HepG2 (cell line): ENCODE measurements around the gene ALG14. TPM values are rescaled to one million over a fixed set of nuclear protein-coding genes. Genes with fewer than 3 reads are reported as not detected.
A peak's percentile ranks its signal among the peaks of the same experiment; 100 is the strongest.

ENCODE experiments used
- ARID4A ChIP-seq: sonication (generic); formaldehyde crosslinking; IDR thresholded peaks from 2 replicates; pipeline ENCODE4 v1.5.0; 2020; ENCODE audit warnings: mild to moderate bottlenecking, missing genetic modification reagents, borderline replicate concordance
- ARID5B ChIP-seq: IDR thresholded peaks from 2 replicates; pipeline ENCODE4 v1.4.0; 2020; ENCODE audit warnings: mild to moderate bottlenecking, missing genetic modification reagents
- BHLHE40 ChIP-seq: IDR thresholded peaks from 2 replicates; pipeline ENCODE4 v1.6.1; 2011; ENCODE audit warnings: low read length, improper control_type of control experiment
- CBFB ChIP-seq: sonication (generic); formaldehyde crosslinking; IDR thresholded peaks from 2 replicates; pipeline ENCODE4 v1.4.0; 2020; ENCODE audit warnings: missing genetic modification reagents
- E2F1 ChIP-seq: sonication (generic); formaldehyde crosslinking; IDR thresholded peaks from 2 replicates; pipeline ENCODE4 v1.5.0; 2020; ENCODE audit warnings: missing genetic modification reagents
- HBP1 ChIP-seq: IDR thresholded peaks from 2 replicates; pipeline ENCODE4 v1.6.1; 2016; ENCODE audit warnings: low read depth, control low read depth
- HNF4A ChIP-seq: sonication (generic); formaldehyde crosslinking; IDR thresholded peaks from 2 replicates; pipeline ENCODE4 v1.4.0; 2020; ENCODE audit warnings: missing genetic modification reagents
- HOXA3 ChIP-seq: sonication (generic); formaldehyde crosslinking; IDR thresholded peaks from 2 replicates; pipeline ENCODE4 v1.5.0; 2020; ENCODE audit warnings: missing genetic modification reagents
- KDM1A ChIP-seq: IDR thresholded peaks from 2 replicates; pipeline ENCODE4 v1.6.1; 2016; ENCODE audit warnings: missing compliant biosample characterization
- KDM3A ChIP-seq: IDR thresholded peaks from 2 replicates; pipeline ENCODE4 v1.6.1; 2018; ENCODE audit warnings: low read depth, missing compliant biosample characterization
- MBD4 ChIP-seq: IDR thresholded peaks from 2 replicates; pipeline ENCODE4 v1.6.1; 2012; ENCODE audit warnings: low read length, inconsistent platforms, borderline replicate concordance
- MIER3 ChIP-seq: IDR thresholded peaks from 2 replicates; pipeline ENCODE4 v1.6.1; 2016; ENCODE audit warnings: missing compliant biosample characterization, borderline replicate concordance
- MTERF4 ChIP-seq: sonication (generic); formaldehyde crosslinking; IDR thresholded peaks from 2 replicates; pipeline ENCODE4 v1.8.0; 2023; ENCODE audit warnings: mild to moderate bottlenecking, missing genetic modification reagents
- NR2F6 ChIP-seq, 2 experiments: IDR thresholded peaks; 2 replicates each; pipeline ENCODE4 v1.6.1; 2016; ENCODE audit warnings: antibody characterized with exemption in 1 of 2, mild to moderate bottlenecking in 1 of 2
- SYNCRIP ChIP-seq: fragments of 200-400 bp; formaldehyde crosslinking; IDR thresholded peaks from 2 replicates; pipeline ENCODE4 v1.6.1; 2018; ENCODE audit warnings: mild to moderate bottlenecking, low read depth, low read length; ENCODE audit not compliant: insufficient read depth
- ZFP41 ChIP-seq: sonication (generic); formaldehyde crosslinking; IDR thresholded peaks from 2 replicates; pipeline ENCODE4 v1.4.0; 2020; ENCODE audit warnings: mild to moderate bottlenecking, missing genetic modification reagents, borderline replicate concordance
- ZKSCAN1 ChIP-seq: fragments of 150-350 bp; IDR thresholded peaks from 2 replicates; pipeline ENCODE4 v1.6.1; 2014; ENCODE audit warnings: low read length
- ZNF264 ChIP-seq: sonication (generic); formaldehyde crosslinking; IDR thresholded peaks from 2 replicates; pipeline ENCODE4 v1.4.0; 2020; ENCODE audit warnings: missing genetic modification reagents
- ZNF883 ChIP-seq: sonication (generic); formaldehyde crosslinking; IDR thresholded peaks from 2 replicates; pipeline ENCODE4 v1.5.1; 2020; ENCODE audit warnings: mild to moderate bottlenecking, missing genetic modification reagents; ENCODE audit errors: not compliant biosample characterization
- polyA plus RNA-seq, 8 experiments: library from polyadenylated mRNA; depleted of rRNA in 3 of 8; stranded (reverse) in 7 of 8; unstranded in 1 of 8; fragments of >200 nt; fragmentation: Illumina TruSeq in 4 of 8; extraction: Trizol in 4 of 8; gene quantifications; 2 replicates each; pipeline versions ENCODE4 v1.2.1 to v1.2.3, GENCODE V29; 2011 to 2016; ENCODE audit warnings: low read depth in 4 of 8, missing spikeins in 1 of 8, mixed read lengths in 1 of 8; ENCODE audit not compliant: insufficient read depth in 1 of 8
- total RNA-seq, 5 experiments: library from RNA; depleted of rRNA; stranded (reverse); fragments of >200 nt; fragmentation: Illumina TruSeq; extraction: Trizol; gene quantifications; 2 replicates each; pipeline ENCODE4 v1.2.3, GENCODE V29; 2016; ENCODE audit warnings: low read depth in 1 of 5

Gene ALG14
- total and polyA plus RNA-seq, 2 of the 13 experiments (the other 11 are each of a cell fraction or from before 2014, with no cell fraction given), result 4.5 to 12.7 TPM

- TF ChIP-seq ARID5B (CRISPR knock-in tag), result peak; percentile 42; the same call in 1 of the 2 replicates
- no peak for TF ChIP-seq CBFB (CRISPR knock-in tag)
- TF ChIP-seq HBP1 (CRISPR knock-in tag), result peak; percentile 42; the same call in 1 of the 2 replicates
- TF ChIP-seq ZKSCAN1, result no peak
- no peak for TF ChIP-seq ZFP41
- 0 out of 2 replicates have a peak, but pooled peaks have one; percentile 40 for TF ChIP-seq ZNF264 (CRISPR knock-in tag)
- no peak for TF ChIP-seq SYNCRIP
- peak; percentile 84 for TF ChIP-seq ARID4A (CRISPR knock-in tag)
- TF ChIP-seq ZNF883, result peak; percentile 93
- no peak for TF ChIP-seq MBD4
- no peak for TF ChIP-seq KDM1A (CRISPR knock-in tag)
- peak; percentile 19; the same call in 1 of the 2 replicates for TF ChIP-seq E2F1 (CRISPR knock-in tag)
- peak; percentile 26; the same call in 1 of the 2 replicates for TF ChIP-seq BHLHE40
- 0 out of 2 replicates have a peak, but pooled peaks have one; percentile 50 for TF ChIP-seq HOXA3 (CRISPR knock-in tag)
- TF ChIP-seq KDM3A, result no peak
- TF ChIP-seq MTERF4 (CRISPR knock-in tag), result no peak
- TF ChIP-seq HNF4A, result 0 out of 2 replicates have a peak, but pooled peaks have one; percentile 6
- TF ChIP-seq MIER3 (CRISPR knock-in tag), result 0 out of 2 replicates have a peak, but pooled peaks have one; percentile 17
- no peak for TF ChIP-seq NR2F6 (IDR thresholded peaks at IDR 0.05)
- no peak; the same call in 1 of the 2 replicates for TF ChIP-seq NR2F6 (CRISPR knock-in tag; IDR thresholded peaks at IDR 0.05)
These were observed 145.8 kb downstream of the ALG14 start, which contains the start of gene CNN3 (continued) for GRCh38 chr1:94926915-94927404.
